Activated CD4-positive, alpha-beta memory T cell treated with anti-CD3 and anti-CD28 coated beads, Interleukin-2, amount 10 ng/mL, durations not matched to agents 7 days and 5 days (primary cell): ENCODE data around the gene NR2E1. TPM values are rescaled to one million over a fixed set of nuclear protein-coding genes. Genes with fewer than 3 reads are reported as not detected.
A peak's percentile ranks its signal among the peaks of the same experiment; 100 is the strongest.

Experiments used
- CTCF ChIA-PET: fragments of 350-600 bp; sonication (Branson Sonifier 250); formaldehyde crosslinking; loops from one replicate; lab custom pipeline; 2021; ENCODE audit warnings: antibody characterized with exemption, inconsistent platforms; lab: Charles Lee
- POLR2A ChIA-PET: fragments of 350-600 bp; sonication (Branson Sonifier 250); formaldehyde crosslinking; loops from one replicate; lab custom pipeline; 2021; ENCODE audit warnings: antibody characterized with exemption; lab: Charles Lee
- DNase-seq: peaks from one replicate; pipeline ENCODE4 v3.0.0-alpha.2; 2020
- H3K27ac Mint-ChIP-seq: one replicate; pipeline ENCODE4 v1.8.0; 2021; ENCODE audit warnings: mild to moderate bottlenecking, mixed read lengths
- H3K27me3 Mint-ChIP-seq: one replicate; pipeline ENCODE4 v1.8.0; 2021; ENCODE audit warnings: mixed read lengths
- H3K36me3 Mint-ChIP-seq: one replicate; pipeline ENCODE4 v1.8.0; 2021; ENCODE audit warnings: low read depth, mixed read lengths
- H3K4me1 Mint-ChIP-seq: one replicate; pipeline ENCODE4 v1.8.0; 2021; ENCODE audit warnings: mixed read lengths
- H3K4me3 Mint-ChIP-seq: one replicate; pipeline ENCODE4 v1.8.0; 2021; ENCODE audit warnings: mild to moderate bottlenecking, mixed read lengths
- H3K9me3 Mint-ChIP-seq: one replicate; pipeline ENCODE4 v1.8.0; 2021; ENCODE audit warnings: mixed read lengths
- total RNA-seq, 2 experiments: library from RNA; stranded (reverse); gene quantifications; one replicate each; pipeline ENCODE4 v1.2.3, GENCODE V29; 2021

NR2E1 gene
- total RNA-seq, 2 experiments from 2014 or later, result not detected

- Mint-ChIP-seq H3K4me1 (no peaks in the 10 kb centered on the region), H3K4me3 (no peak overlapping the region), H3K9me3 (no peaks in the 10 kb centered on the region), H3K27me3 (peaks cover 78% of the 10 kb centered on the region), H3K27ac (no peak overlapping the region), H3K36me3 (no peaks in the 10 kb centered on the region)
- CTCF ChIA-PET, result no interaction called here
- POLR2A ChIA-PET, result no interaction called here
- DNase-seq, result no peak
Observed at GRCh38 chr6:108127826-108128225, 38.0 kb upstream of the NR2E1 start.

- no peak overlapping the region for H3K4me3 Mint-ChIP-seq
- peaks cover 9% of the 10 kb centered on the region for H3K4me1 Mint-ChIP-seq
- DNase-seq, result no peak
- ChIA-PET CTCF (no interaction called here), POLR2A (no interaction called here)
- H3K27me3 Mint-ChIP-seq, result peaks cover 69% of the 10 kb centered on the region
- no peaks in the 10 kb centered on the region for H3K36me3 Mint-ChIP-seq
- no peaks in the 10 kb centered on the region for H3K9me3 Mint-ChIP-seq
- H3K27ac Mint-ChIP-seq, result no peak overlapping the region
Observed at GRCh38 chr6:108130262-108130661, 35.6 kb upstream of the NR2E1 start.

DNA sequence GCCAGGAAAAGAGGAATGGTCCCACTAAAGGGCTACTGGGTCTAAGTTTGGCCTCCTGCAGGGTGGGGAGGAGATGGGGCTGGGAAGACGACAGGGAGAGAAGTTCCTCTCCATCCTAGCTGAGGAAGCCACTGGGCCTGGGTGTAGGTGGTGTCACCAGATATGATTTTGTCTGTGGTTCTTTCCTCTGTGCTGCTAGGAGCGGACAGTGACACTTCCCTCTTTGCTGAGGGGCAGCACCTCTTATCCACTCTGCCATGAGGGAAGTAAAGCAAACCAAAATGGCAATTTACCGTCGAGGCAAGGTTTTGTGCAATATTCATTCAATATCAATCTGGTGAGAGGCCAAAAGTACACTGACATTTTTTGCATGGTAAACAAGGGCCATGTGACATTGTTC is 33.0 kb upstream of the NR2E1 start:
- Mint-ChIP-seq H3K4me3 (no peak overlapping the region), H3K36me3 (no peaks in the 10 kb centered on the region), H3K4me1 (peaks cover 9% of the 10 kb centered on the region), H3K27ac (no peak overlapping the region), H3K9me3 (no peaks in the 10 kb centered on the region), H3K27me3 (peaks cover 66% of the 10 kb centered on the region)
- ChIA-PET POLR2A (no interaction called here), CTCF (no interaction called here)
- DNase-seq, result no peak

- Mint-ChIP-seq H3K4me1 (peaks cover 9% of the 10 kb centered on the region), H3K9me3 (no peaks in the 10 kb centered on the region), H3K27me3 (peaks cover 63% of the 10 kb centered on the region), H3K36me3 (no peaks in the 10 kb centered on the region), H3K27ac (no peak overlapping the region), H3K4me3 (peak overlapping the region; percentile 69)
- ChIA-PET CTCF (no interaction called here), POLR2A (interaction anchor here (1.3 kb wide), 1 partner anchor 29 kb away, joined by 3 read pairs; no protein-coding TSS in a partner anchor)
- DNase-seq, result peak; percentile 30
Observed at GRCh38 chr6:108133594-108134179, 32.1 kb upstream of the NR2E1 start.

GRCh38 chr6:108134213-108134970 is 31.4 kb upstream of the NR2E1 start:
- ChIA-PET CTCF (interaction anchor here (1.1 to 1.5 kb wide), 2 partner anchors 19 to 363 kb away, joined by 3 to 5 read pairs; no protein-coding TSS in a partner anchor), POLR2A (interaction anchor here (1.3 kb wide), 1 partner anchor 28 kb away, joined by 3 read pairs; no protein-coding TSS in a partner anchor)
- Mint-ChIP-seq H3K4me1 (peaks cover 9% of the 10 kb centered on the region), H3K27me3 (peaks cover 60% of the 10 kb centered on the region), H3K27ac (no peak overlapping the region), H3K4me3 (no peak overlapping the region), H3K36me3 (no peaks in the 10 kb centered on the region), H3K9me3 (no peaks in the 10 kb centered on the region)
- no peak for DNase-seq

GRCh38 chr6:108142240-108142639 is 23.6 kb upstream of the NR2E1 start:
- no peak overlapping the region for H3K4me3 Mint-ChIP-seq
- no peaks in the 10 kb centered on the region for H3K36me3 Mint-ChIP-seq
- H3K27ac Mint-ChIP-seq, result no peak overlapping the region
- H3K27me3 Mint-ChIP-seq, result peaks cover 37% of the 10 kb centered on the region
- no peaks in the 10 kb centered on the region for H3K4me1 Mint-ChIP-seq
- DNase-seq, result no peak
- H3K9me3 Mint-ChIP-seq, result no peaks in the 10 kb centered on the region
- ChIA-PET POLR2A (no interaction called here), CTCF (no interaction called here)

- ChIA-PET POLR2A (no interaction called here), CTCF (no interaction called here)
- Mint-ChIP-seq H3K27ac (no peak overlapping the region), H3K4me1 (no peaks in the 10 kb centered on the region), H3K9me3 (no peaks in the 10 kb centered on the region), H3K4me3 (no peak overlapping the region), H3K27me3 (peaks cover 40% of the 10 kb centered on the region), H3K36me3 (no peaks in the 10 kb centered on the region)
- DNase-seq, result no peak
Observed at GRCh38 chr6:108145639-108146038, 20.2 kb upstream of the NR2E1 start.

- ChIA-PET CTCF (no interaction called here), POLR2A (no interaction called here)
- Mint-ChIP-seq H3K27me3 (peaks cover 60% of the 10 kb centered on the region), H3K36me3 (no peaks in the 10 kb centered on the region), H3K4me3 (no peak overlapping the region), H3K27ac (no peak overlapping the region), H3K9me3 (no peaks in the 10 kb centered on the region), H3K4me1 (peaks cover 4% of the 10 kb centered on the region)
- DNase-seq, result no peak
Observed at GRCh38 chr6:108152446-108152845, 13.4 kb upstream of the NR2E1 start.

DNA sequence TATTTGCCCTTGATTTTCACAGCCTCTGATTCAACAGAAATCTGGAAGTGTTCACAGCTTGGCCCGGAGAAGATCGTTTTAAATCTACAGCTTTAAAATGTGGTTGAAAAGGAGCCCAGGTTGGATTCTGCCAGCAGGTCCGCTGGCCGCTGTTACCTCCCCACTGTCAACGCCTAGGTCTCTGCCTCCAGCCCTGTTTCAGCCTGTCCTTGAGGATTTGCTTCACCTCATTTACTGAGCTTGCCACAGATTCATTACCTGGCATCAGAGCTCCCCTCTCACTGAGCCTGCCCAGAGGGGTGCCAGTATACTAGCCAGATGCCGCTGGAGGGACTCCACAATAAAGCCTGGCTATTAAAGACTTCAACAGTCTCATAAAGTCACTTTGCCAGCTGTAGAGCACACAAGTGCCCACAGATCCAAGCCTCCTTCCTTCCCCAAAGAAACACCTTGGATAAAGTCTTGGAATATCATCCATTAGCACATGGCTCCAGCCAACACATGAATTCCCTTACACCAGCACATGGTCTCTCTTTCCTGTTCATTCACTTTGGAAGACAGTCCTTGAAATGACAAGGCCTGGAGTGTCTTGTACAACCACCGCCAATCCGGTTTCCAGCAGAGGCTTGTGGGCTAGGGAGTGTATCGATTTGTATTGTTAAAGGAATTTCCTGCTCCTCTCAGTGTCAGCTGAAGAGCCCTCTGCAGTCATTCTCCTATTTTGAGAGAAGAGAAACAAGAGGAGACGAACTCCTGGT is 9.5 kb upstream of the NR2E1 start:
- H3K27ac Mint-ChIP-seq, result no peak overlapping the region
- H3K36me3 Mint-ChIP-seq, result peaks cover 4% of the 10 kb centered on the region
- ChIA-PET CTCF (interaction anchor here (1.0 kb wide), 2 partner anchors 42 to 335 kb away, joined by 3 to 5 read pairs; no protein-coding TSS in a partner anchor), POLR2A (interaction anchor here (0.6 to 1.1 kb wide), 2 partner anchors 9 to 11 kb away, joined by 3 read pairs; partner anchors contain the start of gene NR2E1)
- no peak for DNase-seq
- no peak overlapping the region for H3K4me3 Mint-ChIP-seq
- H3K9me3 Mint-ChIP-seq, result no peaks in the 10 kb centered on the region
- H3K27me3 Mint-ChIP-seq, result peaks cover 77% of the 10 kb centered on the region
- peaks cover 9% of the 10 kb centered on the region for H3K4me1 Mint-ChIP-seq

DNA sequence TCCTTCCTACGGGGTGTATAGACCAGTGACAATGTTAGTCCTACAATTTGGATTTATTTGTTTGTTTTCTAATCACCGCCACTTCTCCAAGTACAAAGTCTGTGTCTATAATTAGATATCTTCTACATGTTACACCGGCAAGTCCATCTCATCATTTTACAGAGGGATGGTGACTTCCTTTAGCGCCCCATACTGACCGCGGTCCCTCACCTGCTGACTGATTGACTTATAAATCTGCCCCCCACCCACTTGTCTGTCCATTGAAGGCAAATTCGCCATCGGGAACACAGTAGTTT is 8.9 kb upstream of the NR2E1 start:
- Mint-ChIP-seq H3K27me3 (peaks cover 82% of the 10 kb centered on the region), H3K9me3 (no peaks in the 10 kb centered on the region), H3K27ac (no peak overlapping the region), H3K4me3 (no peak overlapping the region), H3K4me1 (peaks cover 9% of the 10 kb centered on the region), H3K36me3 (peaks cover 4% of the 10 kb centered on the region)
- CTCF ChIA-PET, result no interaction called here
- no peak for DNase-seq
- POLR2A ChIA-PET, result no interaction called here

GRCh38 chr6:108157234-108157980 is 8.4 kb upstream of the NR2E1 start:
- Mint-ChIP-seq H3K27me3 (peaks cover 85% of the 10 kb centered on the region), H3K9me3 (no peaks in the 10 kb centered on the region), H3K4me1 (peaks cover 9% of the 10 kb centered on the region), H3K36me3 (peaks cover 4% of the 10 kb centered on the region), H3K4me3 (no peak overlapping the region), H3K27ac (no peak overlapping the region)
- no peak for DNase-seq
- ChIA-PET CTCF (interaction anchor here (1.2 kb wide), 1 partner anchor 334 kb away, joined by 3 read pairs; no protein-coding TSS in a partner anchor), POLR2A (interaction anchor here (1.1 kb wide), 1 partner anchor 336 kb away, joined by 3 read pairs; no protein-coding TSS in a partner anchor)

DNA sequence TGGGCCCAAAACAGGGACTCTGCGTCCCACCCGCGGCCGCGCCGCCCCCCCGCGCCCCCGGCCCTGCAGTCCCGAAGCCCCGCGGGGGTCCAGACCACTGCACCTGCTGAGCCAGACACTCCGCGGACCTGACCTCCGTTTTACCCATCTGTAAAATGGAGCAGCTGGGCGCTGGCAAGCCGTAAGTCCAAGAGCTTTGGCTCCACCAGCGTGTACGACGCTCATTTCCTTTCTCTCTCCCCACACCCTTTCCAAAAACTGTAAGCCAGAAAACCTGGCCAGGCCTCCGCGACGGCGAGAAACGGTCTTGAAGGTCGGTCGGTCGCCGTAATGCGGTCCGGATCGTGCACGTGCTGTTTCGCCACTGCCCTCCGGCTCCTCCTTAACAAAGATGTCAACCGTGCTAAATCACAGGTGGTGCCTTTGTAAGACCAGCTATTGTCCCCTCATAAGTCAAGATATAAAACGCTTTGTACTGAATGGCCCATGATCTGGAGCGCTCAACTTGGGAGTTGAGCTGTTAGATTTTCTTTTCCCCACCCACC is 7.8 kb upstream of the NR2E1 start:
- Mint-ChIP-seq H3K4me3 (peak overlapping the region; percentile 58), H3K27me3 (peaks cover 89% of the 10 kb centered on the region), H3K27ac (peak overlapping the region; percentile 55), H3K36me3 (peaks cover 4% of the 10 kb centered on the region), H3K4me1 (peaks cover 9% of the 10 kb centered on the region), H3K9me3 (no peaks in the 10 kb centered on the region)
- ChIA-PET CTCF (interaction anchor here (1.2 to 1.7 kb wide), 2 partner anchors 10 to 334 kb away, joined by 3 to 5 read pairs; no protein-coding TSS in a partner anchor), POLR2A (interaction anchor here (1.1 kb wide), 1 partner anchor 335 kb away, joined by 3 read pairs; no protein-coding TSS in a partner anchor)
- DNase-seq, result no peak
